ENCODE data around the gene ERBIN.

DNA sequence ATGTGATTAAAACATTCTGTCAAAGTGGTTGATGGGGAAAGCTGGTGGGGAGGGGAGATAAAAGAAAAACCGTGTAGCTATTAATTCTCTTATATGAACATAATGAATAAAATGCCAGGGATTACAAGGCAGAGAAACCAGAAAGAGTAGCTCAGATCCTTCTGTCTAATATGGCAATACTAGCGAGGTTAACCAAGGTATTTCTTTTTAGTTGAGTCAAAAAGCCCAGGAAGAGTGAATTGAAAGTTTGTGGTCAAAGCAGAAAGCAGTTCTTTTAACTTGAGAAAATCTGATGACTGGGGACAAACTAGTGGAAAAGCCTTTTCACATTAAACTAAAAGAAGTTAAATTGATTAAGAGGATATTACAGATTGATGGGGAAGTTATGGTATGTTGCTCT is 76.0 kb downstream of the ERBIN start:
- TF ChIP-seq BRF2 (CRISPR knock-in tag; IDR thresholded peaks at IDR 0.05) (no peak), ZNF343 (CRISPR knock-in tag; IDR thresholded peaks at IDR 0.05) (no peak), FOSL1 (CRISPR knock-in tag; IDR thresholded peaks at IDR 0.05; ENCODE audit: borderline replicate concordance) (no peak), WIZ (CRISPR knock-in tag; IDR thresholded peaks at IDR 0.05) (no peak), POLR2AphosphoS5 (IDR thresholded peaks at IDR 0.05; ENCODE audit: low read depth, low read length) (no peak), CTCF (CRISPR knock-in tag; IDR thresholded peaks at IDR 0.05) (no peak), EP300 (IDR thresholded peaks at IDR 0.05; ENCODE audit: low read depth in 2 of 2, low read length in 2 of 2) (no peak), EP300 (CRISPR knock-in tag; IDR thresholded peaks at IDR 0.05; ENCODE audit: borderline replicate concordance) (no peak), FOXK1 (CRISPR knock-in tag; IDR thresholded peaks at IDR 0.05; ENCODE audit: borderline replicate concordance, low read depth) (no peak), CHD4 (IDR thresholded peaks at IDR 0.05; ENCODE audit: borderline replicate concordance, low read length) (no peak), RAD21 (CRISPR knock-in tag; IDR thresholded peaks at IDR 0.05) (no peak), PTBP1 (IDR thresholded peaks at IDR 0.05; ENCODE audit: low read depth, low read length, poor library complexity, severe bottlenecking) (no peak)

Measured in HepG2 (cell line).